SK-N-SH treated with all-trans-retinoic acid at 6 μM for 48 hours (cell line): ENCODE measurements around the gene NPFFR1.

Source experiments
- ATAC-seq: fragments of 200-7000 bp; cut with Tn5 transposase; 3 replicates; pipeline ENCODE4 v1.9.1; 2020; ENCODE audit warnings: mild to moderate bottlenecking, moderate library complexity
- ARNTL ChIP-seq: fragments of 450-650 bp; formaldehyde crosslinking; IDR thresholded peaks from 2 replicates; pipeline ENCODE4 v1.5.0; 2020; ENCODE audit warnings: low read depth, mild to moderate bottlenecking, moderate library complexity, borderline replicate concordance
- CREB5 ChIP-seq: fragments of 250-450 bp; sonication (Bioruptor Pico); IDR thresholded peaks from 2 replicates; pipeline ENCODE4 v1.5.1; 2020; ENCODE audit warnings: low read depth, mild to moderate bottlenecking, moderate library complexity
- CSDC2 ChIP-seq: fragments of 250-450 bp; sonication (Bioruptor Pico); IDR thresholded peaks from 2 replicates; pipeline ENCODE4 v1.5.0; 2020; ENCODE audit warnings: mild to moderate bottlenecking, moderate library complexity
- CSRNP3 ChIP-seq: fragments of 250-450 bp; sonication (Bioruptor Pico); IDR thresholded peaks from 2 replicates; pipeline ENCODE4 v1.5.1; 2021; ENCODE audit warnings: mild to moderate bottlenecking, moderate library complexity
- ESRRG ChIP-seq: fragments of 250-450 bp; sonication (Bioruptor Pico); IDR thresholded peaks from 2 replicates; pipeline ENCODE4 v1.6.1; 2021; ENCODE audit warnings: mild to moderate bottlenecking
- GLIS3 ChIP-seq: fragments of 250-450 bp; sonication (Bioruptor Pico); IDR thresholded peaks from 2 replicates; pipeline ENCODE4 v1.5.0; 2020; ENCODE audit warnings: mild to moderate bottlenecking, moderate library complexity
- ISL1 ChIP-seq: fragments of 250-450 bp; sonication (Bioruptor Pico); IDR thresholded peaks from 2 replicates; pipeline ENCODE4 v2.1.2; 2022; ENCODE audit warnings: mild to moderate bottlenecking, moderate library complexity
- OSR1 ChIP-seq: fragments of 250-450 bp; sonication (Bioruptor Pico); IDR thresholded peaks from 2 replicates; pipeline ENCODE4 v1.8.0; 2022; ENCODE audit warnings: moderate library complexity, mild to moderate bottlenecking, inconsistent platforms
- PATZ1 ChIP-seq: fragments of 250-450 bp; sonication (Bioruptor Pico); IDR thresholded peaks from 2 replicates; pipeline ENCODE4 v1.8.0; 2020; ENCODE audit warnings: mild to moderate bottlenecking, moderate library complexity, borderline replicate concordance
- POU6F1 ChIP-seq: fragments of 250-450 bp; sonication (Bioruptor Pico); IDR thresholded peaks from 2 replicates; pipeline ENCODE4 v1.8.0; 2021; ENCODE audit warnings: low read depth, mild to moderate bottlenecking, moderate library complexity, borderline replicate concordance
- PPARA ChIP-seq: fragments of 250-450 bp; sonication (Bioruptor Pico); IDR thresholded peaks from 2 replicates; pipeline ENCODE4 v1.5.0; 2020; ENCODE audit warnings: mild to moderate bottlenecking, borderline replicate concordance
- RARB ChIP-seq: fragments of 250-450 bp; sonication (Bioruptor Pico); IDR thresholded peaks from 2 replicates; pipeline ENCODE4 v1.8.0; 2021; ENCODE audit warnings: mild to moderate bottlenecking, moderate library complexity
- TCF4 ChIP-seq: fragments of 250-450 bp; sonication (Bioruptor Pico); IDR thresholded peaks from 2 replicates; pipeline ENCODE4 v1.8.0; 2021; ENCODE audit warnings: mild to moderate bottlenecking, moderate library complexity, borderline replicate concordance
- TOX ChIP-seq: fragments of 250-450 bp; sonication (Bioruptor Pico); IDR thresholded peaks from 2 replicates; pipeline ENCODE4 v1.8.0; 2021; ENCODE audit warnings: mild to moderate bottlenecking, moderate library complexity, borderline replicate concordance
- TSHZ2 ChIP-seq: fragments of 250-450 bp; sonication (Bioruptor Pico); IDR thresholded peaks from 2 replicates; pipeline ENCODE4 v1.5.0; 2020; ENCODE audit warnings: mild to moderate bottlenecking, moderate library complexity
- ZC3H10 ChIP-seq: fragments of 250-450 bp; sonication (Bioruptor Pico); IDR thresholded peaks from 2 replicates; pipeline ENCODE4 v1.5.1; 2021; ENCODE audit warnings: mild to moderate bottlenecking, moderate library complexity
- ZFP30 ChIP-seq: fragments of 450-650 bp; formaldehyde crosslinking; IDR thresholded peaks from 2 replicates; pipeline ENCODE4 v1.5.0; 2022; ENCODE audit warnings: mild to moderate bottlenecking, moderate library complexity
- ZNF70 ChIP-seq: fragments of 450-650 bp; formaldehyde crosslinking; IDR thresholded peaks from 2 replicates; pipeline ENCODE4 v1.5.0; 2020; ENCODE audit warnings: mild to moderate bottlenecking, moderate library complexity
- ZNF8 ChIP-seq: fragments of 450-650 bp; formaldehyde crosslinking; IDR thresholded peaks from 2 replicates; pipeline ENCODE4 v1.5.0; 2020; ENCODE audit warnings: mild to moderate bottlenecking, moderate library complexity

The NPFFR1 gene

GRCh38 chr10:70315815-70316214, 32.0 kb upstream of the NPFFR1 start:
- ATAC-seq = no peak
- TF ChIP-seq ZNF70 = no peak
- no peak for TF ChIP-seq PPARA (CRISPR knock-in tag)
- TF ChIP-seq, all 23 proteins: peak for 0

GRCh38 chr10:70315276-70315675, 31.5 kb upstream of the NPFFR1 start:
- TF ChIP-seq ISL1 (CRISPR knock-in tag) (no peak), GLIS3 (CRISPR knock-in tag) (no peak), CSRNP3 (CRISPR knock-in tag) (no peak), TCF4 (CRISPR knock-in tag) (no peak), PATZ1 (no peak), ZC3H10 (CRISPR knock-in tag) (no peak), RARB (no peak), CREB5 (CRISPR knock-in tag) (no peak), OSR1 (CRISPR knock-in tag) (no peak), ZNF8 (CRISPR knock-in tag) (no peak), ARNTL (CRISPR knock-in tag) (no peak), ZNF70 (no peak)

GRCh38 chr10:70312972-70313371, 29.2 kb upstream of the NPFFR1 start:
- TF ChIP-seq OSR1 (CRISPR knock-in tag) (no peak), POU6F1 (CRISPR knock-in tag) (no peak), ZNF70 (no peak), CSRNP3 (CRISPR knock-in tag) (no peak), PPARA (CRISPR knock-in tag) (no peak), CSDC2 (CRISPR knock-in tag) (no peak)
- 0 out of 3 replicates have a peak, but pooled peaks have one; percentile 46 for ATAC-seq

More at GRCh38 chr10:70315276-70315675, 31.5 kb upstream of the NPFFR1 start:
- no peak for ATAC-seq

GRCh38 chr10:70312249-70312648, 28.4 kb upstream of the NPFFR1 start:
- no peak for ATAC-seq
- TF ChIP-seq ZFP30 (CRISPR knock-in tag) = no peak
- TF ChIP-seq TOX = no peak
- TF ChIP-seq ZNF8 (CRISPR knock-in tag) = no peak
- TF ChIP-seq ZNF70 = no peak
- TF ChIP-seq TCF4 (CRISPR knock-in tag) = no peak
- no peak for TF ChIP-seq ESRRG (CRISPR knock-in tag)
- no peak for TF ChIP-seq TSHZ2 (CRISPR knock-in tag)
- TF ChIP-seq GLIS3 (CRISPR knock-in tag) = no peak
- no peak for TF ChIP-seq CSDC2 (CRISPR knock-in tag)
- TF ChIP-seq PPARA (CRISPR knock-in tag) = no peak
